HepG2 (cell line): Measurements from ENCODE around the gene NEURL4. TPM values are rescaled to one million over a fixed set of nuclear protein-coding genes. Genes with fewer than 3 reads are reported as not detected.
A peak's percentile ranks its signal among the peaks of the same experiment; 100 is the strongest.

Experiments
- ADNP ChIP-seq: sonication (generic); formaldehyde crosslinking; IDR thresholded peaks from 2 replicates; pipeline ENCODE4 v1.4.0; 2020; ENCODE audit warnings: missing genetic modification reagents
- ARNT ChIP-seq: fragments of 450-650 bp; IDR thresholded peaks from 2 replicates; pipeline ENCODE4 v1.6.1; 2017
- DR1 ChIP-seq: sonication (generic); formaldehyde crosslinking; IDR thresholded peaks from 2 replicates; pipeline ENCODE4 v1.8.0; 2021; ENCODE audit warnings: mild to moderate bottlenecking, missing genetic modification reagents, inconsistent platforms
- EHMT2 ChIP-seq: fragments of 200-600 bp; sonication (generic); IDR thresholded peaks from 2 replicates; pipeline ENCODE4 v1.7.0; 2017; ENCODE audit warnings: antibody characterized with exemption, low read depth, low read length, borderline replicate concordance
- KMT2B ChIP-seq: IDR thresholded peaks from 2 replicates; pipeline ENCODE4 v1.6.1; 2016; ENCODE audit warnings: missing genetic modification reagents, missing compliant biosample characterization
- MAFK ChIP-seq, 2 experiments: IDR thresholded peaks in 1 of 2; conservative IDR thresholded peaks in 1 of 2; 2 replicates each; pipeline ENCODE4 v1.6.1; 2011; ENCODE audit warnings: improper control_type of control experiment in 2 of 2, low read length in 2 of 2
- PPARG ChIP-seq: conservative IDR thresholded peaks from 2 replicates; pipeline ENCODE4 v1.6.1; 2016; ENCODE audit warnings: missing biosample characterization, missing genetic modification reagents
- RBAK ChIP-seq: sonication (generic); formaldehyde crosslinking; IDR thresholded peaks from 2 replicates; pipeline ENCODE4 v1.5.1; 2020; ENCODE audit warnings: mild to moderate bottlenecking, missing genetic modification reagents
- SAFB2 ChIP-seq: sonication (generic); formaldehyde crosslinking; IDR thresholded peaks from 2 replicates; pipeline ENCODE4 v1.5.1; 2020; ENCODE audit warnings: missing genetic modification reagents, low read depth, mild to moderate bottlenecking, borderline replicate concordance
- SIN3B ChIP-seq: fragments of 150-350 bp; IDR thresholded peaks from 2 replicates; pipeline ENCODE4 v1.6.1; 2014; ENCODE audit warnings: low read length
- SOX6 ChIP-seq, 2 experiments: fragments of 450-650 bp in 1 of 2; sonication (generic) in 1 of 2; formaldehyde crosslinking in 1 of 2; IDR thresholded peaks; 2 replicates each; pipeline versions ENCODE4 v1.4.0 to v1.6.1; 2017 to 2020; ENCODE audit warnings: antibody characterized with exemption in 1 of 2, mild to moderate bottlenecking in 1 of 2, missing genetic modification reagents in 1 of 2
- TARDBP ChIP-seq: sonication (generic); formaldehyde crosslinking; IDR thresholded peaks from 2 replicates; pipeline ENCODE4 v1.8.0; 2022; ENCODE audit warnings: mild to moderate bottlenecking, missing genetic modification reagents
- TBL1XR1 ChIP-seq: fragments of 150-350 bp; IDR thresholded peaks from 2 replicates; pipeline ENCODE4 v1.6.1; 2014; ENCODE audit warnings: borderline replicate concordance, low read length; ENCODE audit not compliant: partially characterized antibody
- TCF7 ChIP-seq: sonication (generic); IDR thresholded peaks from 2 replicates; pipeline ENCODE4 v1.6.1; 2016; ENCODE audit warnings: antibody characterized with exemption, low read depth
- TOE1 ChIP-seq: sonication (generic); formaldehyde crosslinking; IDR thresholded peaks from 2 replicates; pipeline ENCODE4 v1.4.0; 2020; ENCODE audit warnings: mild to moderate bottlenecking, missing genetic modification reagents
- ZBTB7B ChIP-seq: sonication (generic); formaldehyde crosslinking; IDR thresholded peaks from 2 replicates; pipeline ENCODE4 v1.4.0; 2020; ENCODE audit warnings: missing genetic modification reagents
- ZNF253 ChIP-seq: sonication (generic); formaldehyde crosslinking; IDR thresholded peaks from 2 replicates; pipeline ENCODE4 v1.8.0; 2022; ENCODE audit warnings: mild to moderate bottlenecking, missing genetic modification reagents, borderline replicate concordance
- polyA plus RNA-seq, 8 experiments: library from polyadenylated mRNA; depleted of rRNA in 3 of 8; stranded (reverse) in 7 of 8; unstranded in 1 of 8; fragments of >200 nt; fragmentation: Illumina TruSeq in 4 of 8; extraction: Trizol in 4 of 8; gene quantifications; 2 replicates each; pipeline versions ENCODE4 v1.2.1 to v1.2.3, GENCODE V29; 2011 to 2016; ENCODE audit warnings: low read depth in 4 of 8, missing spikeins in 1 of 8, mixed read lengths in 1 of 8; ENCODE audit not compliant: insufficient read depth in 1 of 8
- total RNA-seq, 5 experiments: library from RNA; depleted of rRNA; stranded (reverse); fragments of >200 nt; fragmentation: Illumina TruSeq; extraction: Trizol; gene quantifications; 2 replicates each; pipeline ENCODE4 v1.2.3, GENCODE V29; 2016; ENCODE audit warnings: low read depth in 1 of 5
- TF ChIP-seq, protein P1 (sequence below): sonication (generic); formaldehyde crosslinking; IDR thresholded peaks from 2 replicates; pipeline ENCODE4 v1.4.0; 2020; ENCODE audit warnings: missing genetic modification reagents, borderline replicate concordance
- TF ChIP-seq, protein P2 (sequence below): sonication (generic); formaldehyde crosslinking; IDR thresholded peaks from 2 replicates; pipeline ENCODE4 v1.5.0; 2020; ENCODE audit warnings: mild to moderate bottlenecking, missing genetic modification reagents
- TF ChIP-seq, protein P3 (sequence below): sonication (generic); formaldehyde crosslinking; IDR thresholded peaks from 2 replicates; pipeline ENCODE4 v1.8.1; 2023; ENCODE audit warnings: mild to moderate bottlenecking, missing genetic modification reagents
- TF ChIP-seq, protein P4 (sequence below): IDR thresholded peaks from 2 replicates; pipeline ENCODE4 v1.6.1; 2016; ENCODE audit warnings: missing genetic modification reagents, missing compliant biosample characterization

The NEURL4 gene
- total and polyA plus RNA-seq, 2 of the 13 experiments (the other 11 are each of a cell fraction or from before 2014, with no cell fraction given) = 14.8 to 15.7 TPM

DNA sequence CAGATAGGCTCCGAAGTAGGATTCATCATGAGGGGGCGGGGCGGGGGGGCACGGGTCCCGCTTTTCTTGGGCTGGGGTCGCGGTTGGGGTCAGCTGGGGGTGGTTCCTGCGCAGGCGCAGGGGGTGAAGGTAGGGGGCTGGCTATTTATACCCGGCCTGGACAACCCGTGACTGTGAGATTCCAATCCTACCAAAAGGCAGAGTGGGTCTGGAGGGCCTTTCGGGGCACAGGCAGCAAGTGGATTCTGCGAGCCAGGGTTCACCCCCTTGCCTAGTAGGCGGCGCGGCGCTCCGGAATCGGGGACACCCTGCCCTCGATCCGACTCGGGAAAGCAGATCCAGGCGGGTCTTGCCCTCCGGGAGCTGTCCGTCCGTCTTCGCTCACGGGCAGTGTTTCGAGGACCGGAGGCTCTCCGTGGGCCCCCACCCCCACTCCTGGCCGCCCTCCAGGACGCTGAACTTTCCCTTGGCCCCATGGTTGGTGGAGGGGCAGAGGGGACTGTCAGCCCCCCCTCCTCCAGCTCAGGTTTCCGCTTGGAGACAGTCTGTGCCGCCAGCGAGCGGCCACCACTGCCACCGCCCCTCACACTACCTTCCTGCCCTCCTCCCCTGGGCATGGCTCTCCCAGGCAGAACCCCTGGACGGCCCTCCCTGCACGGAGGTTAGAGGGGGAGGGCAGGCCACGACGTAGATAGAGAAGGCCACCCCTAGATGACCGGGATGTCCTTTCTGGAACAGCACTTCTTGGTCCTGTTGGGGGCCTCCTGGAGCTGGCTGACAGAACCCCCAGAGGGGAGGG is 47.0 kb downstream of the NEURL4 start (continued):
- TF ChIP-seq, protein P1, sequence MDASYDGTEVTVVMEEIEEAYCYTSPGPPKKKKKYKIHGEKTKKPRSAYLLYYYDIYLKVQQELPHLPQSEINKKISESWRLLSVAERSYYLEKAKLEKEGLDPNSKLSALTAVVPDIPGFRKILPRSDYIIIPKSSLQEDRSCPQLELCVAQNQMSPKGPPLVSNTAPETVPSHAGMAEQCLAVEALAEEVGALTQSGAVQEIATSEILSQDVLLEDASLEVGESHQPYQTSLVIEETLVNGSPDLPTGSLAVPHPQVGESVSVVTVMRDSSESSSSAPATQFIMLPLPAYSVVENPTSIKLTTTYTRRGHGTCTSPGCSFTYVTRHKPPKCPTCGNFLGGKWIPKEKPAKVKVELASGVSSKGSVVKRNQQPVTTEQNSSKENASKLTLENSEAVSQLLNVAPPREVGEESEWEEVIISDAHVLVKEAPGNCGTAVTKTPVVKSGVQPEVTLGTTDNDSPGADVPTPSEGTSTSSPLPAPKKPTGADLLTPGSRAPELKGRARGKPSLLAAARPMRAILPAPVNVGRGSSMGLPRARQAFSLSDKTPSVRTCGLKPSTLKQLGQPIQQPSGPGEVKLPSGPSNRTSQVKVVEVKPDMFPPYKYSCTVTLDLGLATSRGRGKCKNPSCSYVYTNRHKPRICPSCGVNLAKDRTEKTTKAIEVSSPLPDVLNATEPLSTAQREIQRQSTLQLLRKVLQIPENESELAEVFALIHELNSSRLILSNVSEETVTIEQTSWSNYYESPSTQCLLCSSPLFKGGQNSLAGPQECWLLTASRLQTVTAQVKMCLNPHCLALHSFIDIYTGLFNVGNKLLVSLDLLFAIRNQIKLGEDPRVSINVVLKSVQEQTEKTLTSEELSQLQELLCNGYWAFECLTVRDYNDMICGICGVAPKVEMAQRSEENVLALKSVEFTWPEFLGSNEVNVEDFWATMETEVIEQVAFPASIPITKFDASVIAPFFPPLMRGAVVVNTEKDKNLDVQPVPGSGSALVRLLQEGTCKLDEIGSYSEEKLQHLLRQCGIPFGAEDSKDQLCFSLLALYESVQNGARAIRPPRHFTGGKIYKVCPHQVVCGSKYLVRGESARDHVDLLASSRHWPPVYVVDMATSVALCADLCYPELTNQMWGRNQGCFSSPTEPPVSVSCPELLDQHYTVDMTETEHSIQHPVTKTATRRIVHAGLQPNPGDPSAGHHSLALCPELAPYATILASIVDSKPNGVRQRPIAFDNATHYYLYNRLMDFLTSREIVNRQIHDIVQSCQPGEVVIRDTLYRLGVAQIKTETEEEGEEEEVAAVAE = no peak
- TF ChIP-seq KMT2B (CRISPR knock-in tag) (no peak), ARNT (no peak), TARDBP (CRISPR knock-in tag) (no peak), SIN3B (no peak), MAFK (conservative IDR thresholded peaks at IDR 0.05 in 1 of 2, IDR thresholded peaks at IDR 0.05 in 1 of 2; ENCODE audit: low read length in 2 of 2) (no peak), SAFB2 (CRISPR knock-in tag) (no peak), SOX6 (IDR thresholded peaks at IDR 0.05) (no peak), SOX6 (CRISPR knock-in tag; IDR thresholded peaks at IDR 0.05) (no peak; the same call in 1 of the 2 replicates), ZNF253 (CRISPR knock-in tag) (no peak), PPARG (no peak), TCF7 (no peak), TBL1XR1 (no peak), ZBTB7B (CRISPR knock-in tag) (no peak), EHMT2 (no peak), TOE1 (CRISPR knock-in tag) (no peak), RBAK (CRISPR knock-in tag) (no peak), DR1 (CRISPR knock-in tag) (no peak; the same call in 1 of the 2 replicates), ADNP (CRISPR knock-in tag) (no peak)
- TF ChIP-seq, protein P2, sequence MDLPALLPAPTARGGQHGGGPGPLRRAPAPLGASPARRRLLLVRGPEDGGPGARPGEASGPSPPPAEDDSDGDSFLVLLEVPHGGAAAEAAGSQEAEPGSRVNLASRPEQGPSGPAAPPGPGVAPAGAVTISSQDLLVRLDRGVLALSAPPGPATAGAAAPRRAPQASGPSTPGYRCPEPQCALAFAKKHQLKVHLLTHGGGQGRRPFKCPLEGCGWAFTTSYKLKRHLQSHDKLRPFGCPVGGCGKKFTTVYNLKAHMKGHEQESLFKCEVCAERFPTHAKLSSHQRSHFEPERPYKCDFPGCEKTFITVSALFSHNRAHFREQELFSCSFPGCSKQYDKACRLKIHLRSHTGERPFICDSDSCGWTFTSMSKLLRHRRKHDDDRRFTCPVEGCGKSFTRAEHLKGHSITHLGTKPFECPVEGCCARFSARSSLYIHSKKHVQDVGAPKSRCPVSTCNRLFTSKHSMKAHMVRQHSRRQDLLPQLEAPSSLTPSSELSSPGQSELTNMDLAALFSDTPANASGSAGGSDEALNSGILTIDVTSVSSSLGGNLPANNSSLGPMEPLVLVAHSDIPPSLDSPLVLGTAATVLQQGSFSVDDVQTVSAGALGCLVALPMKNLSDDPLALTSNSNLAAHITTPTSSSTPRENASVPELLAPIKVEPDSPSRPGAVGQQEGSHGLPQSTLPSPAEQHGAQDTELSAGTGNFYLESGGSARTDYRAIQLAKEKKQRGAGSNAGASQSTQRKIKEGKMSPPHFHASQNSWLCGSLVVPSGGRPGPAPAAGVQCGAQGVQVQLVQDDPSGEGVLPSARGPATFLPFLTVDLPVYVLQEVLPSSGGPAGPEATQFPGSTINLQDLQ (CRISPR knock-in tag) = no peak
- TF ChIP-seq, protein P3, sequence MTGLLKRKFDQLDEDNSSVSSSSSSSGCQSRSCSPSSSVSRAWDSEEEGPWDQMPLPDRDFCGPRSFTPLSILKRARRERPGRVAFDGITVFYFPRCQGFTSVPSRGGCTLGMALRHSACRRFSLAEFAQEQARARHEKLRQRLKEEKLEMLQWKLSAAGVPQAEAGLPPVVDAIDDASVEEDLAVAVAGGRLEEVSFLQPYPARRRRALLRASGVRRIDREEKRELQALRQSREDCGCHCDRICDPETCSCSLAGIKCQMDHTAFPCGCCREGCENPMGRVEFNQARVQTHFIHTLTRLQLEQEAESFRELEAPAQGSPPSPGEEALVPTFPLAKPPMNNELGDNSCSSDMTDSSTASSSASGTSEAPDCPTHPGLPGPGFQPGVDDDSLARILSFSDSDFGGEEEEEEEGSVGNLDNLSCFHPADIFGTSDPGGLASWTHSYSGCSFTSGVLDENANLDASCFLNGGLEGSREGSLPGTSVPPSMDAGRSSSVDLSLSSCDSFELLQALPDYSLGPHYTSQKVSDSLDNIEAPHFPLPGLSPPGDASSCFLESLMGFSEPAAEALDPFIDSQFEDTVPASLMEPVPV (CRISPR knock-in tag) = 0 out of 2 replicates have a peak, but pooled peaks have one; percentile 19
- TF ChIP-seq, protein P4, sequence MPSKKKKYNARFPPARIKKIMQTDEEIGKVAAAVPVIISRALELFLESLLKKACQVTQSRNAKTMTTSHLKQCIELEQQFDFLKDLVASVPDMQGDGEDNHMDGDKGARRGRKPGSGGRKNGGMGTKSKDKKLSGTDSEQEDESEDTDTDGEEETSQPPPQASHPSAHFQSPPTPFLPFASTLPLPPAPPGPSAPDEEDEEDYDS (CRISPR knock-in tag) = 0 out of 2 replicates have a peak, but pooled peaks have one; percentile 19
